Measurements from ENCODE around the gene PTGR2. TPM values are rescaled to one million over a fixed set of nuclear protein-coding genes. Genes with fewer than 3 reads are reported as not detected.
"Not testable (repeated sequence)": the region's sequence is repeated elsewhere in the genome, so short reads cannot be mapped to it uniquely, and the experiment has no call there.

Gene PTGR2
- total RNA-seq, 4 donors from 2014 or later: 0.59 to 19.0 (median 11.0) TPM

GRCh38 chr14:73913256-73913655 is 61.6 kb downstream of the PTGR2 start:
- intact Hi-C loops (cut with DNase I; ENCODE audit: low total_unique reads): no loop called here
- H3K9me3 ChIP-seq: no peaks in the 10 kb centered on the region
- no peaks in the 10 kb centered on the region for H3K36me3 ChIP-seq
- DNase-seq: no peak
- no peak overlapping the region for H3K4me3 ChIP-seq
- no peak for TF ChIP-seq CTCF (IDR thresholded peaks at IDR 0.05)
- no peak for TF ChIP-seq POLR2A (IDR thresholded peaks at IDR 0.05)
- no peak overlapping the region for H3K27ac ChIP-seq
- H3K4me1 ChIP-seq: peaks cover 0 to 19% of the 10 kb centered on the region in 2 donors
- H3K27me3 ChIP-seq: no peaks in the 10 kb centered on the region

- Histone ChIP-seq H3K36me3 (no peaks in the 10 kb centered on the region), H3K4me1 (no peaks in the 10 kb centered on the region), H3K27me3 (no peaks in the 10 kb centered on the region), H3K27ac (no peak overlapping the region), H3K4me3 (no peak overlapping the region), H3K9me3 (no peaks in the 10 kb centered on the region)
- intact Hi-C loops (cut with DNase I; ENCODE audit: low total_unique reads): no loop called here
- TF ChIP-seq POLR2A (IDR thresholded peaks at IDR 0.05) (no peak), CTCF (IDR thresholded peaks at IDR 0.05) (no peak)
- no peak for DNase-seq
These were observed 64.7 kb downstream of the PTGR2 start for GRCh38 chr14:73916324-73916723.

- H3K9me3 ChIP-seq; DNase-seq; H3K27me3 ChIP-seq; intact Hi-C loops (cut with DNase I; ENCODE audit: low total_unique reads); H3K36me3 ChIP-seq; H3K27ac ChIP-seq; H3K4me1 ChIP-seq; H3K4me3 ChIP-seq: not testable (repeated sequence)
These were observed 67.8 kb downstream of the PTGR2 start for GRCh38 chr14:73919457-73919856.

DNA sequence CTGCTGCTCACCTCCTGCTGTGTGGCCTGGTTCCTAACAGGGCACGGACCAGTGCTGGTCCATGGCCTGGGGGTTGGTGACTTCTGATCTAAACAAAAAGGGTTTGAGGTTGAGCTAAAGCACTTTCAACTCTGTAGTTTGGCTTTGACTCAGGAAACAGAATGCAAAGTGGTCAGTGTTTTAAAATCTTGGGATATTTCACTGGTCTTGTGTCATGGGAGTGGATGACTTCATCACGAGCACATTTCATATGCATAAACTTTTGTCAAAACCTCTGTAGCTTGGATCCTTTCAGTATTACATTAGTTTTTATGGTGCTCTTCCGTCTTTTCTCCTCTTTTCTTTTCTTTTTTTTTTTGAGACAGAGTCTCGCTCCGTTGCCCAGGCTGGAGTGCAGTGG is 72.7 kb downstream of the PTGR2 start:
- TF ChIP-seq CTCF (IDR thresholded peaks at IDR 0.05): no peak
- TF ChIP-seq POLR2A (IDR thresholded peaks at IDR 0.05): no peak

More for the DNA sequence above, 72.7 kb downstream of the PTGR2 start:
- no peaks in the 10 kb centered on the region for H3K9me3 ChIP-seq
- no peak overlapping the region for H3K27ac ChIP-seq
- no peak overlapping the region for H3K4me3 ChIP-seq
- no peaks in the 10 kb centered on the region for H3K27me3 ChIP-seq
- H3K36me3 ChIP-seq: no peaks in the 10 kb centered on the region
- no peaks in the 10 kb centered on the region for H3K4me1 ChIP-seq
- intact Hi-C loops (cut with DNase I; ENCODE audit: low total_unique reads): no loop called here
- no peak for DNase-seq

Small RNAs within 50 kb of the gene (small RNA-seq; reads per million reads assigned to genes)
- gene AC005520.4: not detected
- not detected for gene RF00019

Other genes with a start within 250 kb of the PTGR2 start
- gene ACOT6, start 239.3 kb upstream of the PTGR2 start, total RNA-seq: not detected
- gene DNAL1, start 206.8 kb upstream of the PTGR2 start, total RNA-seq: 10 to 100 TPM in 3 of 4 donors, 1 to 10 TPM in 1; 2.0 to 29.7 (median 23.3) TPM
- 10 to 100 TPM; 12.6 to 58.0 (median 39.4) TPM for gene PNMA1, start 137.4 kb upstream of the PTGR2 start, total RNA-seq
- gene ZNF410, start 35.0 kb downstream of the PTGR2 start, total RNA-seq: 10 to 100 TPM; 48.8 to 93.7 (median 58.2) TPM
- 1 to 10 TPM in 3 of 4 donors, under 1 TPM in 1; 0.29 to 10.0 (median 4.9) TPM for gene FAM161B, start 98.3 kb downstream of the PTGR2 start, total RNA-seq
- gene COQ6, start 98.5 kb downstream of the PTGR2 start, total RNA-seq: 100 to 1,000 TPM in 1 of 4 donors, 10 to 100 TPM in 3; 18.5 to 103 (median 30.0) TPM
- 100 to 1,000 TPM in 1 of 4 donors, 10 to 100 TPM in 2, under 1 TPM in 1; 0.59 to 285 (median 14.0) TPM for gene ENTPD5, start 167.5 kb downstream of the PTGR2 start, total RNA-seq
- gene BBOF1, start 167.5 kb downstream of the PTGR2 start, total RNA-seq: 10 to 100 TPM; 14.0 to 22.0 (median 15.0) TPM
- 10 to 100 TPM in 3 of 4 donors, 1 to 10 TPM in 1; 10.0 to 85.0 (median 49.5) TPM for gene ALDH6A1, start 232.6 kb downstream of the PTGR2 start, total RNA-seq
- gene LIN52, start 233.1 kb downstream of the PTGR2 start, total RNA-seq: 10 to 100 TPM in 3 of 4 donors, 1 to 10 TPM in 1; 4.4 to 12.7 (median 11.7) TPM

All from uterus (tissue), 4 donors.